Inflammatory macrophage (primary cell): ENCODE measurements around the gene LRP2.

Source experiments
- DNase-seq, 2 donors: peaks; one replicate each; pipeline ENCODE4 v3.0.0-alpha.2; 2020 to 2022

Gene LRP2

GRCh38 chr2:169087757-169088379, 274.5 kb downstream of the LRP2 start:
- peak in 1 of 2 donors; percentile 24 for DNase-seq

GRCh38 chr2:169086893-169087467, 275.4 kb downstream of the LRP2 start:
- peak; percentile 2 to 23 for DNase-seq

- DNase-seq: peak; percentile 86 to 89
Observed at GRCh38 chr2:169082995-169083394, 279.3 kb downstream of the LRP2 start.

- DNase-seq: no peak
Observed at GRCh38 chr2:169081551-169081950, 280.8 kb downstream of the LRP2 start.

GRCh38 chr2:169080250-169081069, 281.9 kb downstream of the LRP2 start:
- peak; percentile 79 to 88 for DNase-seq

GRCh38 chr2:169077674-169078240, 284.6 kb downstream of the LRP2 start:
- no peak for DNase-seq
